Measurements from ENCODE around the gene ADGRG3. TPM values are rescaled to one million over a fixed set of nuclear protein-coding genes. Genes with fewer than 3 reads are reported as not detected.

Gene ADGRG3
- total RNA-seq, 4 donors from 2014 or later = 2.3 to 17.7 (median 4.4) TPM

- no peak for TF ChIP-seq CTCF (IDR thresholded peaks at IDR 0.05)
Observed at GRCh38 chr16:57637965-57638364, 30.1 kb upstream of the ADGRG3 start.

GRCh38 chr16:57638381-57638780 lies 29.7 kb upstream of the ADGRG3 start:
- TF ChIP-seq CTCF (IDR thresholded peaks at IDR 0.05) = no peak
- DNase-seq (ENCODE audit: low spot score) = no peak
- no peak for ATAC-seq (ENCODE audit: low FRiP score)

More at GRCh38 chr16:57637965-57638364, 30.1 kb upstream of the ADGRG3 start:
- no peak for DNase-seq (ENCODE audit: low spot score)
- ATAC-seq (ENCODE audit: low FRiP score) = no peak

- no peak for ATAC-seq (ENCODE audit: low FRiP score)
- no peak for DNase-seq (ENCODE audit: low spot score)
- TF ChIP-seq CTCF (IDR thresholded peaks at IDR 0.05) = no peak
Observed at GRCh38 chr16:57639172-57639887, 28.8 kb upstream of the ADGRG3 start.

GRCh38 chr16:57640185-57640584 lies 27.9 kb upstream of the ADGRG3 start:
- no peak for ATAC-seq (ENCODE audit: low FRiP score)
- no peak for TF ChIP-seq CTCF (IDR thresholded peaks at IDR 0.05)
- DNase-seq (ENCODE audit: low spot score) = no peak

- ATAC-seq (ENCODE audit: low FRiP score) (no peak), DNase-seq (ENCODE audit: low spot score) (no peak)
- TF ChIP-seq CTCF (IDR thresholded peaks at IDR 0.05) = no peak
Observed at GRCh38 chr16:57640612-57641011, 27.5 kb upstream of the ADGRG3 start.

GRCh38 chr16:57642160-57643135 lies 25.7 kb upstream of the ADGRG3 start:
- TF ChIP-seq CTCF (IDR thresholded peaks at IDR 0.05) = no peak
- ATAC-seq (ENCODE audit: low FRiP score) (peak; percentile 15), DNase-seq (ENCODE audit: low spot score) (no peak)
